Lower leg skin (tissue), 3 donors: ENCODE results near the gene EFL1.

Source experiments
- CTCF ChIP-seq, 3 donors: fragments of 450-650 bp; IDR thresholded peaks; one replicate each; pipeline ENCODE4 v1.5.1; 2016; ENCODE audit warnings: antibody characterized with exemption in 3 of 3, mild to moderate bottlenecking in 3 of 3, moderate library complexity in 2 of 3
- POLR2A ChIP-seq, 2 donors: fragments of 450-650 bp; IDR thresholded peaks; one replicate each; pipeline ENCODE4 v1.6.1; 2016 to 2017; ENCODE audit warnings: antibody characterized with exemption in 2 of 2, mild to moderate bottlenecking in 1 of 2, moderate library complexity in 1 of 2

GRCh38 chr15:82122746-82123400 is 139.7 kb downstream of the EFL1 start:
- no peak for TF ChIP-seq CTCF (IDR thresholded peaks at IDR 0.05)
- TF ChIP-seq POLR2A (IDR thresholded peaks at IDR 0.05): no peak
